NCI-H1092 (cell line): ENCODE results near the gene OR52K2.
"Not testable (repeated sequence)": the region's sequence is repeated elsewhere in the genome, so short reads cannot be mapped to it uniquely, and the experiment has no call there.

Experiments
- DNase-seq: peaks from one replicate; lab custom pipeline; 2025; lab: John Stamatoyannopoulos, UW

Gene OR52K2

DNA sequence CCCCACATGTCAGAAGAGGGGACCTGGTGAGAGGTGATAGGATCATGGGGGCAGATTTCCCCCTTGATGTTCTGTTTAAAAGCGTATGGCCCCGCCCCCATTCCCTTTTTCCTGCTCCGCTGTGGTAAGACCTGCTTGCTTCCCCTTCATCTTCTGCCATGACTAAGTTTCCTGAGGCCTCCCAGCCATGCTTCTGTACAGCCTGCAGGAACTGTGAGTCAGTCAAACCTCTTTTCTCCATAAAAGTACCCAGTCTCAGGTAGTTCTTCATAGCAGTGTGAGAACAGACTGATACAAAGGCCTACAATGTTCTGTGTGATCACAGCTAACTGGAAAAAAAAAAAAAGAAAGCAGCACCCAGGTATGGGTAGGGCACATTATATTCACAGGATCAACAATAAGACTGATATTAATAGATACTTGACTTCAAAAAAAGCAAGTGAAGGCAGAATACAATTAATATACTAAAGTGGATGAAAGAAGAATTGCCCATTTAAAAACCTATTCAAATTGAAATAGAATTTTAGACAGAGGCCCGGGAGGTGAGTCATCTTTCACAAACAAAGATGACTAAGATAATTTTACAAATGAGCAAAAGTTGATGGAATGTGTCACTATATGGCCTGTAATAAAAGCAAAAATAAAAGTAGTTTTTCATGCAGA is 31.6 kb downstream of the OR52K2 start:
- DNase-seq, result no peak

DNA sequence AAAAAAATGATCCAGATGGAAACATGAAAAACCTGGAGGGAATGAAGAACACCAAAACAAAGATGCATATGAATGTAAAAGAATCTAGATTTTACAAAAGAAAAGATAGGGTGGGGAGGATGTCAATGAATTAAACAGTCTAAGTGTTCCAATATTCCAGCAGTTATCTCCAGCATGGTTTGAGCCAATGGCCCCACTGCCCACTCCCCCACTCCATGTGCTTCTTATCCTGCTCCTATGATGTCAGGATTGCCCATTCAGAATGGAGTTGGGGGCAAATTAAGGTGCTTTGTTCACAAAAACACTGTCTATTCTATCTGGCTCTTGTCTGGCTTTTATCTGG is 32.1 kb downstream of the OR52K2 start:
- DNase-seq, result no peak

DNA sequence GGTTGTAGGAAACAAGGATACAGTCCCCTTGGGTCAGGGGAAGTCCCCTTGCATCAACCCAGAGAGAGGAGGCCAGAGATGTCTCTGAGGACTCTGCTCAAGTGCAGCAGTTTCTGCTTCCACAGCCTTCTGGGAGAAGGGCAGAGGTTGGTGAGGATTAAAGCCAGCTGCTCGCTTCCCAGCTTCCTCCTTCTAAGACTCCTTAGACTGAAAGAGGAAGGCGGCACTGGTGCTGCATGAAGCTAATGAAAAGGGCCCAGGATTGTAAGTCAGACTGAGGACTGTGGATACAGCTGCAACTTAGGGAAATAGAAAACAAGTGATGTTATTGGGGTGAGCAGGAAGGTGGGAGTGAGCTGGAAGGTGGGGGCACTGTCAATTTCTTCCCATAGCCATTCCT is 33.4 kb downstream of the OR52K2 start, which contains the start of gene OR52K1:
Gene OR52K1, plus strand, starts transcription at position 202 of the 400 bp plus-strand sequence. CDS start 6,255 bp downstream, outside the sequence.
- DNase-seq, result no peak

DNA sequence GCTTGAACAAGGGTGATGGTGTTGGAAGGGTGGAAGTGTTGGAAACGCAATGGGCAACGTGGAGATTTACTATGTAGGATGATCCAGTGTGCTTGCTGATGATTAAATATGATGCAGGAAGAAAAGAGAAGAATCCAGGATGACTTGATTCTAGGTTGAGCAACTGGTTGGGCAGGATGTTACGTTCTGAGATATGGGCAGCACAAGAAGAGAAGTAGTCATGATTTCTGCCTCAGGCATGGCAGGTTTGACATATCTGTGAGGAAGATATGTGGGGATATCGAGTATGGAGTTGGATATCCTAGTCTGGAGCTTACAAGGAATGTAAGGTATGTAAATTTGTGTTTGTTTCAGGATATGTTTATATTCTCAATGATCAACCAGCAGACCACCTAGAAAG is 35.2 kb downstream of the OR52K2 start:
- DNase-seq, result no peak

DNA sequence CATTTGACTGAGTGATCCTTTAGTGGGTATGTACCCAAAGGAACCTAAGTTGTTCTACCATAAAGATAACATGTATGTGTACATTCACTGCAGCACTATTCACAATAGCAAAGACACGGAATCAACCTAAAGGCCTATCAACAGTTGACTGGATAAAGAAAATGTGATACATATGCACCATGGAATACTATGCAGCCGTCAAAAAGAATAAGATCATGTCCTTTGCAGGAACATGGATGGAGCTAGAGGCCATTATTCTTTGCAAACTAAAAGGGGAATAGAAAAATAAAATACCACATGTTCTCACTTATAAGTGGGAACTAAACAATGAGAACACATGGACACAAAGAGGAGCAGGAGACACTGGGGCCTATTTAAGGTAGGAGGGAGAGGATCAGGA is 42.3 kb downstream of the OR52K2 start:
- not testable (repeated sequence) for DNase-seq

DNA sequence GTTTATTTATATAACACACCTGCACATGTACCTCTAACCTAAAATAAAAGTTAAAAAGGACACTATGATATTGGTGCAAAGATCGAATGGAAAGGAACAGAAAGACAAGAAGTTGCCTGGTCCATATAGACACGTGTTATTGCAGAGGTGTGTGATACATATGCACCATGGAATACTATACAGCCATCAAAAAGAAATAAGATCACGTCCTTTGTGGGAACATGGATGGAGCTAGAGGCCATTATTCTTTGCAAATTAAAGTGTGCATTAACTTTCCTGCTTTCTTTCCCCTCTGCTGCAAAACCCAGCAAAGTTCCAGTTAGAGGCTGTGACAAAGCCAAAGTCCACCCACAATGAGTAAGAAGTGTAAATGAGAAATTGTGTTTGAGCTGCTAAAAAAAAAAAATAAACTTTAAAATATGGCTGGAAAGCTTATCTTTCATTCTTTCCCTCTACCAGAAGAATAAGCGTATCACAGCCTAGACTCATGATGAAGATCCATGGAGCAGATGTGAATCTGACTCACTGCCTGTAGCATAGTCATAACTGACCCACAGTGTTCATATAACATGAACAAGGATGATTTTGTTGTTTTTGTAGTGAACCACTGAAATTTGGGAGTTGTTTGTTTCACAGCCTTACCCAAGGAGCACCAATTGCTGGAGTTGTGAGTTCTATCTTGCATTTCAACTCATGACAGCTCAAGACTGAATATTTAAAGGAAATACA is 42.9 kb downstream of the OR52K2 start:
- no peak for DNase-seq

DNA sequence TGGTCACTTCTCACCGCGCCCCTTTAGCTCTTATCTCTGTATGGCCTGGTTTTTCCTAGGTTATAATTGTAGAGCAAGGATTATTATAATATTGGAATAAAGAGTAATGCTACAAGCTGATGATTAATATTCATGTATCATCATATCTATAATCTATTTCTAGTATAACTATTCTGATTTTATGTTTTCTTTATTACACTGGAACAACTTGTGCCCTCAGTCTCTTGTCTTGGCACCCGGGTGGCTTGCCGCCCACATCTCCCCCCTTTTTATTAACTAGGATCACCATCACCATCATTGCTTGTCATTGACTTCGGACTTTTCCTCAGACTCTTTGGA is 44.4 kb downstream of the OR52K2 start:
- DNase-seq, result no peak

DNA sequence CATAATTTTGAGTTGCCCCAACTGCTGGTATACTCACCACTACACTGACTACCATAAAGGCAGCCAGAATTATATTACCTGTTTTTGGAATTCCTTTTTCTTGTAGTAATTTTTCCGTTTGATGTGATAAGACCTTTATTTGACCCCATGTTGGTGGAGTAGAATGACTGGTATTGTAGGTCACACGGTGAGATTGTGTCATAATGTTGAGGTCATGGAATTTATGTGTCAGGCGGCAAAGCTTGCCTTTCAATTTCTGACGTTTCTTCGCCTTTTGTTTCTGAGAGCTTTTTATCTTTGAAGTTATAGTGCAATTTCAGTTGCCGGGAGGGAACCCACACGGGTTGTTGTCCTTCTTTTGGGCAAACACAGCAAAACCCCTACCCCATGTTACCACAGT is 46.4 kb downstream of the OR52K2 start:
- no peak for DNase-seq

DNA sequence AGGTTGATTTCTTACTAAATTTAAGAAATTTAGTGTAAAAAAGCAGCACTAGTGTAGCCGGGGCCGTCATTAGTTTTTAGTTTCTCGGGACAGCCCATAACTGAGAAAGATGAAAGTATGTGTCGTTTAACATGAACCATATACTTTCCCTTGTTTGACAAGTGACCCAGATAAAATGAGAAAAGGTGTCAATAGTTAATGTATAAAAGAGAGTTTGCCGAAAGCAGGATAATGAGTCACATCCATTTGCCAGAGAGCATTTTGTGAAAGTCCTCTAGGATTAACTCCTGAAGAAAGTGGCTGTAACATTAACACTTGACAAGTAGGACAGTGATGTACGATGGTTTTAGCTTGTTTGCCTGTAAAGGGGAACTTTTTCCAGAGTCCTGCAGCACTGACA is 46.9 kb downstream of the OR52K2 start:
- no peak for DNase-seq

DNA sequence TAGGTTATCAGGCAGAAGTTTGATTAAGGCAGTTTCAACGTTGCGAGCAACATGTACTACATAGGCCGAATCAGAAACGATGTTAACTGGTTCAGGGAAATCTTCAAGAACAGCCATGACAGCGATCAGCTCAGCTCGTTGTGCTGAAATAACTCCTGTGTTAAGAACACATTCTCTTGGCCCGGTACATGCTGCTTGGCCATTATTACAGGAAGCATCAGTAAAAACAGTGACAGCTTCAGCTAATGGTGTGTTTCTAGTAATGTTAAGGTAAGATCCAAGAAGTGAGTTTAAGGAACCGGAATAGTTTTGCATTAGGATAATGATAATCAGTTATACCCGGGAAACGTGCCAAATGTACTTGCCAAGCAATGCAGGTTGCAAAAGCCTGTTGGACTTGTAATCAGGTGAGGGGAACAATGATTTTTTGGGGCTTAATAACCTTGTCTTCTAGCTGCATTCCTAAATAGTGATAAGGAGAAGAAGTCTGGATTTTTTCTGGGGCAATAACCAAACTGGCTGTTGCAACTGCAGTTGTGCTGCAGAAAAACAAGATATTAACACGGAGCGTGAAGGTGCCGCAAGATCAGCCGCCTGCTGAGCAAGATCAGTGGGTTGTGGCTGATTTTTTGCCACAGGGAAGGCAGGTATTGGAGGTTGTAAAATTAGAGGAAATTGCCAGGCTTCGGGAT is 47.6 kb downstream of the OR52K2 start:
- no peak for DNase-seq
